Measurements from ENCODE around the gene COL6A1. TPM values are rescaled to one million over a fixed set of nuclear protein-coding genes. Genes with fewer than 3 reads are reported as not detected.

Gene COL6A1
- polyA plus RNA-seq, 1 experiment, result 493 TPM

- no peak for DNase-seq (ENCODE audit: low read depth, low spot score)
Observed at GRCh38 chr21:46051821-46052675, 70.5 kb downstream of the COL6A1 start.

DNA sequence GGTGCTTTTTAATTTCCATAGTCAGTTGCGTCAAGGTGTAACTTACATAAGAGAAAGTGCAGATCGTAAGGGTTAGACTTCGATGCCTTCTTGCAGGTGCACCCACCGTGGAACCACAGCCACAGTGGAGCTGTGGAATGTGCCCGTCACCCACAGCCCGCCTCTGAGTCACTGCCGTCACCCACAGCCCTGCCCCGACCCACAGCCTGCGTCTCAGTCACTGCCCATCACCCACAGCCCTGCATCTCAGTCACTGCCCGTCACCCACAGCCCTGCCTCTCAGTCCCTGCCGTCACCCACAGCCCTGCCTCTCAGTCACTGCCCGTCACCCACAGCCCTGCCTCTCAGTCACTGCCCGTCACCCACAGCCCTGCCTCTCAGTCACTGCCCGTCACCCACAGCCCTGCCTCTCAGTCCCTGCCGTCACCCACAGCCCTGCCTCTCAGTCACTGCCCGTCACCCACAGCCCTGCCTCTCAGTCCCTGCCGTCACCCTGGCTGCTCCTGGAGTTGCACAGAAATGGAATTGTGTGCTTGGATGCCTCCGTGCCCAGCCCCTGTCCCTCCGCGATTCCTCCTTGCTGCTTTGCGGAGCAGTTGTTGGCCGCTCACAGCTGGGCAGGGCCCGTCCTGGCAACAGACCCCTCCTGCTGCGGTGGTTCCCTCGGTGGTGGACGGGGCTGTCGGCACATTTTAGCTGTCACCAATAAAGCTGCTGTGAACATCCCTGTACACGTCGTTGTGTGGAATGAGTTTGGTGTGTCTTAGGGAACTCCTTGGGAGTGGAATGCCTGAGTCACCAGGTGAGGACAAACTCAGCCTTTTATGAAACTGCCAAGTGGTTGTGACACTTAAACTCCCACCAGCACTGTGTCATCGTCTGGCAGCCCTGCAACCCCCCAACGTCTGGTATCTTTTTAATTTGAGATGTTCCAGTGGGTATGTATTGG, 71.4 kb downstream of the COL6A1 start:
- Histone ChIP-seq H3K9me3 (ENCODE audit: control insufficient read depth, insufficient read depth, low read length) (peaks cover 27% of the 10 kb centered on the region), H3K4me3 (ENCODE audit: low read depth, low read length) (no peak overlapping the region), H3K27me3 (ENCODE audit: control insufficient read depth, insufficient read depth, low read length) (no peaks in the 10 kb centered on the region), H3K27ac (ENCODE audit: low read depth, low read length) (peak overlapping the region; percentile 52)
- ChIA-PET CTCF (no interaction called here), POLR2A (interaction anchor here (1.7 to 1.9 kb wide), 2 partner anchors 40 to 56 kb away, joined by 5 to 8 read pairs; no protein-coding TSS in a partner anchor)
- no peak for TF ChIP-seq CTCF (IDR thresholded peaks at IDR 0.05; ENCODE audit: low read depth, low read length)
- DNase-seq (ENCODE audit: low read depth, low spot score), result no peak

More at GRCh38 chr21:46051821-46052675, 70.5 kb downstream of the COL6A1 start:
- TF ChIP-seq CTCF (IDR thresholded peaks at IDR 0.05; ENCODE audit: low read depth, low read length), result no peak
- ChIA-PET CTCF (no interaction called here), POLR2A (no interaction called here)
- H3K27ac ChIP-seq (ENCODE audit: low read depth, low read length), result no peak overlapping the region
- no peak overlapping the region for H3K4me3 ChIP-seq (ENCODE audit: low read depth, low read length)
- H3K27me3 ChIP-seq (ENCODE audit: control insufficient read depth, insufficient read depth, low read length), result no peaks in the 10 kb centered on the region
- peaks cover 20% of the 10 kb centered on the region for H3K9me3 ChIP-seq (ENCODE audit: control insufficient read depth, insufficient read depth, low read length)

GRCh38 chr21:46054031-46054430, 72.5 kb downstream of the COL6A1 start:
- Histone ChIP-seq H3K9me3 (ENCODE audit: control insufficient read depth, insufficient read depth, low read length) (peaks cover 36% of the 10 kb centered on the region), H3K4me3 (ENCODE audit: low read depth, low read length) (no peak overlapping the region), H3K27me3 (ENCODE audit: control insufficient read depth, insufficient read depth, low read length) (no peaks in the 10 kb centered on the region), H3K27ac (ENCODE audit: low read depth, low read length) (no peak overlapping the region)
- CTCF ChIA-PET, result no interaction called here
- no peak for TF ChIP-seq CTCF (IDR thresholded peaks at IDR 0.05; ENCODE audit: low read depth, low read length)
- POLR2A ChIA-PET, result interaction anchor here (1.7 to 1.9 kb wide), 2 partner anchors 39 to 57 kb away, joined by 5 to 8 read pairs; no protein-coding TSS in a partner anchor
- no peak for DNase-seq (ENCODE audit: low read depth, low spot score)

DNA sequence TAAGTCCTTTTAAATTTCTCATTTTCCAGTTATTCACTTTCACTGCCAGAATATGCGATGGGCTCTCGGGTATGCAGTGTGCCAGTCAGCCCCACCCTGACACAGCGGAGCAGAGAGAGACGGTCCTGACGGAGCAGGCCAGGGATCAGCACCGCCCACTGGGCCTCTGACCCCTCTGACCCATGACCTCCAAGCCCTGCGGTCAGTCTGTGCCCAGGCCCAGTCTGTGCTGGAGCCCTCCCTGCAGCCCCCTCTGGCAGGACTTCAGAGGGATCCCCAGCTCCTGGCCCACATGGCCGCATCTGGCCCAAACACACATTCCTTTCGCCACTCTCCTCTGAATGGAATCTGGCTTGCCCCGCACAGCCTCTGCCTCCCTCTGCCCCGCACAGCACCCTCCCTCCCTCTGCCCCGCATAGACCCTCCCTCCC, 72.9 kb downstream of the COL6A1 start:
- TF ChIP-seq CTCF (IDR thresholded peaks at IDR 0.05; ENCODE audit: low read depth, low read length), result no peak
- no peak overlapping the region for H3K4me3 ChIP-seq (ENCODE audit: low read depth, low read length)
- H3K27ac ChIP-seq (ENCODE audit: low read depth, low read length), result peak overlapping the region; percentile 34
- ChIA-PET POLR2A (interaction anchor here (1.7 to 1.9 kb wide), 2 partner anchors 38 to 58 kb away, joined by 5 to 8 read pairs; no protein-coding TSS in a partner anchor), CTCF (no interaction called here)
- no peaks in the 10 kb centered on the region for H3K27me3 ChIP-seq (ENCODE audit: control insufficient read depth, insufficient read depth, low read length)
- DNase-seq (ENCODE audit: low read depth, low spot score), result no peak
- peaks cover 39% of the 10 kb centered on the region for H3K9me3 ChIP-seq (ENCODE audit: control insufficient read depth, insufficient read depth, low read length)

Other genes with a start within 250 kb of the COL6A1 start
- 454 and 676 TPM in 2 replicates for gene COL6A2, start 116.3 kb downstream of the COL6A1 start, polyA plus RNA-seq (2011; rRNA removed)
- not detected in 2 replicates for gene FTCD, start 173.8 kb downstream of the COL6A1 start, polyA plus RNA-seq (2011; rRNA removed)
- 1.6 and 2.9 TPM in 2 replicates for gene SPATC1L, start 202.7 kb downstream of the COL6A1 start, polyA plus RNA-seq (2011; rRNA removed)
- 49.0 and 62.8 TPM in 2 replicates for gene LSS, start 247.0 kb downstream of the COL6A1 start, polyA plus RNA-seq (2011; rRNA removed)

Data from AG04450 (cell line).